ENCODE results near the gene GSG1L2.

DNA sequence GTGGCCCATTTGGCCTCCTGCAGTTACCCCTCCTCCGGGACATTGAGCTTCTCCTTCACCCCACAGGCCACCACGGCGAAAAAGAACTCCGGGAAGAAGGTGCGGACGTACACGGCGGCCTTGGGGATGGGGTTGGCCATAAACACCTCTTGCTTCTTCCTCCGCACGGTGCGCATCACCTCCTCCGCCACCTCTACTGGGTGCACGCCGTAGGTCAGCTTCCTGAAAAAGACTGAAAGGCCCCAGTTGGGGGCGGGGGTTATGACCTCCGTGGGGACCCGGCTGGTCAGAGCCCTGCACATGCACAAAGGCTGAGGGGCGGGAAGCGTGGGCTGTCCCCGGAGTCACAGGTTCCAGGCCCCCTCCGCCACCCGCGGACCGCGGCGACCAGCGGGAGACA is 50.4 kb downstream of the GSG1L2 start:
- TF ChIP-seq GATA2 (IDR thresholded peaks at IDR 0.05; ENCODE audit: low read depth, low read length) (no peak), GATA3 (IDR thresholded peaks at IDR 0.05; ENCODE audit: low read depth, low read length) (no peak)
